Measurements from ENCODE around the gene SESN1. TPM values are rescaled to one million over a fixed set of nuclear protein-coding genes. Genes with fewer than 3 reads are reported as not detected.

Gene SESN1
- total RNA-seq, 4 donors from 2014 or later: 32.3 to 104 (median 70.7) TPM

- DNase-seq: no peak
- H3K4me1 ChIP-seq: no peaks in the 10 kb centered on the region
- H3K9me3 ChIP-seq: no peaks in the 10 kb centered on the region
- no peak for TF ChIP-seq CTCF (IDR thresholded peaks at IDR 0.05)
- TF ChIP-seq POLR2A (IDR thresholded peaks at IDR 0.05): no peak
- no peak overlapping the region for H3K4me3 ChIP-seq
- H3K27ac ChIP-seq: no peak overlapping the region
- no peaks in the 10 kb centered on the region for H3K36me3 ChIP-seq
- no peaks in the 10 kb centered on the region for H3K27me3 ChIP-seq
- intact Hi-C loops (cut with DNase I; ENCODE audit: low total_unique reads): no loop called here
Measured at GRCh38 chr6:109052018-109052651, 42.5 kb downstream of the SESN1 start.

GRCh38 chr6:109051301-109052017 is 43.2 kb downstream of the SESN1 start:
- no peak for DNase-seq
- intact Hi-C loops (cut with DNase I; ENCODE audit: low total_unique reads): no loop called here
- Histone ChIP-seq H3K27ac (no peak overlapping the region), H3K9me3 (no peaks in the 10 kb centered on the region), H3K27me3 (no peaks in the 10 kb centered on the region), H3K4me3 (no peak overlapping the region), H3K4me1 (no peaks in the 10 kb centered on the region), H3K36me3 (no peaks in the 10 kb centered on the region)
- TF ChIP-seq POLR2A (IDR thresholded peaks at IDR 0.05) (no peak), CTCF (IDR thresholded peaks at IDR 0.05) (no peak)

GRCh38 chr6:109050447-109051102 is 44.1 kb downstream of the SESN1 start:
- Histone ChIP-seq H3K9me3 (no peaks in the 10 kb centered on the region), H3K27me3 (no peaks in the 10 kb centered on the region), H3K4me1 (no peaks in the 10 kb centered on the region), H3K36me3 (no peaks in the 10 kb centered on the region), H3K4me3 (no peak overlapping the region), H3K27ac (no peak overlapping the region)
- intact Hi-C loops (cut with DNase I; ENCODE audit: low total_unique reads): no loop called here
- TF ChIP-seq POLR2A (IDR thresholded peaks at IDR 0.05) (no peak), CTCF (IDR thresholded peaks at IDR 0.05) (no peak)
- no peak for DNase-seq

GRCh38 chr6:109050012-109050411 is 44.6 kb downstream of the SESN1 start:
- TF ChIP-seq POLR2A (IDR thresholded peaks at IDR 0.05) (no peak), CTCF (IDR thresholded peaks at IDR 0.05) (no peak)
- H3K4me1 ChIP-seq: no peaks in the 10 kb centered on the region
- no peaks in the 10 kb centered on the region for H3K36me3 ChIP-seq
- DNase-seq: no peak
- no peak overlapping the region for H3K27ac ChIP-seq
- no peaks in the 10 kb centered on the region for H3K27me3 ChIP-seq
- intact Hi-C loops (cut with DNase I; ENCODE audit: low total_unique reads): no loop called here
- H3K9me3 ChIP-seq: no peaks in the 10 kb centered on the region
- no peak overlapping the region for H3K4me3 ChIP-seq
